HG02798 (cell line): ENCODE data around the gene CPVL.

Experiments
- ATAC-seq: cut with Tn5 transposase; IDR thresholded peaks from one replicate; pipeline ENCODE4 v1.9.1; 2021; ENCODE audit warnings: mild to moderate bottlenecking; ENCODE audit not compliant: unreplicated experiment, poor library complexity

The CPVL gene

GRCh38 chr7:28986028-28986764 lies 160.1 kb downstream of the CPVL start:
- no peak for ATAC-seq

- ATAC-seq = no peak
Measured at GRCh38 chr7:28984631-28985030, 161.7 kb downstream of the CPVL start.

GRCh38 chr7:28984217-28984616 lies 162.1 kb downstream of the CPVL start:
- no peak for ATAC-seq

DNA sequence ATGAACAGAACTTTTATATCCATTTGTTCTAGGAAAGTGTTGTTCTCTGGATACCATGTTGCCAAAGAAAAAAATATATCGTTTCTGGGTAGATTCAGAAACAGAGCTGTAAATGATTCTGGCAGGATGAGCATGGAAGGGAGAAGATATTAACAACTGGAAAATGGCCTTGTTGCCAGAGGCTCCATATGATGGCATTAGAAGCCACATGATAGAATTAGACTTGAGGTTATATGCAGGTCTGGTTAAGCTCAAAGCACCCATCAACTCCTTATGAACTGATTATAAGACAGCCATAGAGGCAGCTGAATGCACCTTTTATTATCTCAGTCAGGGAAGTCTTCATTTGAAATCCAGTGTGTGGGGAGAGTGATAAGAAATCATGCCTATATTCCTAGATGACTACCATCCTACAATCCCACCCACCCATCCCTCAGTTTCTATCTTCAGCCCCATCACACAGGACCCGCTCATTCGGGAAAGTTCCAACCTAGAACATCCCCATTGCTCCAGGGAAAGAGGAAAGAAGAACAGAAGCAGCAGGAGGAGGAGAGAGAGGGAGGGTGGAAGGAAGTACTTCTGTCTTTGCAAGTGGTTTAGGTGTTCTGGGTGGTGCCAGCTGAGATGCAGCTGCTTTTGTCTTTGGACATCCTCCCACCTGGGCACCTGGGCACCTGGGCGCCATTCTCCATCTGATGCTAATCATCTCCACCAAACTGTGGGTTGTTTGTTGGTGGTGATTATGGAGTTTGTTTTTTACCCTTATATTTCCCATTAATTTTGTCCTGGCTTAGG lies 162.7 kb downstream of the CPVL start:
- no peak for ATAC-seq

- no peak for ATAC-seq
Measured at GRCh38 chr7:28981161-28981465, 165.2 kb downstream of the CPVL start.

GRCh38 chr7:28980451-28981160 lies 165.7 kb downstream of the CPVL start:
- ATAC-seq = no peak

DNA sequence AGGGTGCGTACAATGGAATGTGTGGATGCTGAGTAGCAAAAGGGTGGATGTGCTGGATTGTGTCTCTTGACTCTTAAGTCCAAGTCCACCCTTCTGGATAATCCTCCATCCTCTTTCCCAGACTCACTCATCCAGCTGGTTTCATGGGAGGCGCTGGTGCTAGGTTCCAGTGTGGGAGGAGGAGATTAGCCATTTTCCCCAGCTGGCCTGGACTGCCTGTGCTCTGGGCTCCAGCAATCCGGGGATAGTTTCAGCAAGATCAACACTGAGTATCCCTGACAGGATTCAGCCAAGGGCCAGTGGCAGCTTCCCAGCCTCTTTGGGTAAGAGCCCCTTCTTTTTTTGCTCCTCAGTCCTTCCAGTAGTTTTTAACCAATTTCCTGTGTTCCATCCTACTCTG lies 166.6 kb downstream of the CPVL start:
- no peak for ATAC-seq

- no peak for ATAC-seq
Measured at GRCh38 chr7:28977881-28978280, 168.5 kb downstream of the CPVL start.

DNA sequence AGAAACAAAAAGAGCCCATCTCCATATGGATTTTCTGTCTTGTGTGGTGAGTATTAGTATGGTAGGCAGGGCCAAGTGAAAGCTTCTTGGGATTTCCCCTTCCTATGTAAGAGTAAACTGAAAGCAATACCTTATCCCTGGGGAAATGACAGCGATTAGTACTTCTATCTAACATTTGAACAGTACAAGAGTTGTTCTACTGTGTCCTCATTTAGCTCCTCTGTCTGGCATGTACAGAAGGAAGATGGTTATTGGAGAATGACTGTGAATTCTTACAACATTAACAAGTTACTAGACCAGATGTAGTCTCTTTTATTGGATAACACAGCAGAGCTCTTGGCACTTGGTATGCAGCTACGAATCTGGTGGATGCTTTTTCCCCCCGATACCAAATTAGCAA lies 170.3 kb downstream of the CPVL start:
- no peak for ATAC-seq

DNA sequence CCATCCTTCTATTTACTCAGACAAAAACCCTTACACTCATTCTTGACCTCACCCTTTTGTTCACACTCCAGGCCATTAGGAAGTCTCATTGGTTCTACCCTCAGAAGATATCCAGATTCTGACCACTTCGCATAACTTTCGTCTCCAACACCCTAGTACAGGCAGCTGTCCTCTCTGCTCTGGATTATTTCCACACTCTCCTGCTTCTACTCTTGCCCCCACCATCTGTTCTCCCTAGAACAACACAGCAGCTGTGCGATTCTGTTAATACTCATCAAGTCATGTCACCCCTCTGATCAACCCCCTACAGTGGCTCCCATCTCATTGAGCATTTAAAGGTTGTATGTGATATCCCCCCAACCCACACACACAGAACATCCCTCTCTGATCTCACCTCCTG lies 172.7 kb downstream of the CPVL start:
- no peak for ATAC-seq

- ATAC-seq = no peak
Measured at GRCh38 chr7:28964056-28964455, 182.3 kb downstream of the CPVL start.

DNA sequence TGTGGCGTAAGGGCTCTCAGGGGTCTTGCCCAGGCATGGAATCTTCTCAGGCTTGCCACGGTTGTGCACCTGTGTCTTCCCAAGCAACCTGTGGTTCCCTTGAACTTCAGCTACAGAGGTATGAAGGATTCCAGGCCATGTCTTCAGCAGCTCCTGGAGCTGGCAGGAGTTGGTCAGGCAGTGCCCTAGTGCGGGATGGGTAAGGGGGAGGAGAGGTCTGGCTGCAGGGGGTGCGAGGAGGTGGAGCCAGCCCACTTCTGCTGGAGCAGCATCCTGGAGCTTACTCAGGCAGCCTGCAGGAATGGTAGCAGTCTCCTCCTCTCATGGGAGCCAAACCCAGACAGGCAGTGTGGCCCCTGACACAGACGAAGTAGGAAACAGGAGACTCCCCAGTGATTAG lies 184.4 kb downstream of the CPVL start:
- ATAC-seq = no peak

DNA sequence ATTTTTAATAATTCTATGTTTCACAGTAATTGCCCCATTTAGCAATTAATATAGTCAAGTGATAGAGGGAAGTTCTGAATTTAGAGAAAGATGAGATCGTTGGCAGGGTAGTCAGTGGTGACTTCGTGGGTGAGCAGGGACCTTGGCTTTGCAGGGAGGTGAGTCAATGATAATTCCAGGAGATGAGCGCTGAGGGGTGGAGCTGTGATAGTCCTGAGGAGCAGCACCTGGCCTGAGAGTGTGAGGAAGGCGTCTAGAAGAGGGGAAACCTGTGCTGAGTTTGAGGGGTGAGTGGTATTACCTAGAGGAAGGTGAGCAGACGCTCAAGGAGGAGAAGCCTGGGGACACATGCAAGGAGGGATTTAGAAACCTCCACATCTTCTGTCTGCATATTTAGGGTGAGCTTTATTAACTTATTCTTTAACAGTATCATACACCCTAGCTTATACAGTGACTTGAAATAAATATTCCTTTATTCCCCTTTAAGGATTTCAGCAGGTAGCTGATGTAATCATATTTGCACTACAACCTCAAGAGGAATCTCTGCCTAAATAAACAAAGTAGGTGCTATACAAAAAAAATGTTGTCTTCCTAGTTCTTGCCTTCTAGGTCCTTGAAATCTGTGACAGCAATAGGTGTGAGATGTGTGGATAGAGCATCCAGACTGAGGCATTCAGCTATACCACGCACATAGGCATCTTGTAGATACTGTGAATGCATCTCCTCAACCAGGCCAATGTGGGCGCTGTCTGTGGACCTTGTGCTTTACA lies 186.1 kb downstream of the CPVL start:
- no peak for ATAC-seq

DNA sequence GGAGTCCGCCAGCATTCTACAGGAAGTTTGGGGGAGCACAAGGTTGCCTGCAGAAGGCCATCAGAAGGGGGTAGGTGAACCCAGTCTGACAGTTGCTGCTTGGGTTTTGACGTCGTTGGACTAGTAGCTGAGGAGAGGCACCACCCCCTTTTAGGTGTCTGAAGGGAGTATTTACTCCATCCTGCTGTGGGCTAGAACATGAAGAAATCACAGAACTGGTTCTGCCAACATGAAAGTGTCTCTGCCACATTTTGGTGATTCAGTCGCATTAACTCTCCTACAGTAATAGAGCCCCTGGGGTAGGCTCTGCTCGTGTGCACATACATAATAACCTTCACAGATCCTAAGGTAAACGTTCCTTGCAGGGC lies 187.4 kb downstream of the CPVL start:
- ATAC-seq = no peak

DNA sequence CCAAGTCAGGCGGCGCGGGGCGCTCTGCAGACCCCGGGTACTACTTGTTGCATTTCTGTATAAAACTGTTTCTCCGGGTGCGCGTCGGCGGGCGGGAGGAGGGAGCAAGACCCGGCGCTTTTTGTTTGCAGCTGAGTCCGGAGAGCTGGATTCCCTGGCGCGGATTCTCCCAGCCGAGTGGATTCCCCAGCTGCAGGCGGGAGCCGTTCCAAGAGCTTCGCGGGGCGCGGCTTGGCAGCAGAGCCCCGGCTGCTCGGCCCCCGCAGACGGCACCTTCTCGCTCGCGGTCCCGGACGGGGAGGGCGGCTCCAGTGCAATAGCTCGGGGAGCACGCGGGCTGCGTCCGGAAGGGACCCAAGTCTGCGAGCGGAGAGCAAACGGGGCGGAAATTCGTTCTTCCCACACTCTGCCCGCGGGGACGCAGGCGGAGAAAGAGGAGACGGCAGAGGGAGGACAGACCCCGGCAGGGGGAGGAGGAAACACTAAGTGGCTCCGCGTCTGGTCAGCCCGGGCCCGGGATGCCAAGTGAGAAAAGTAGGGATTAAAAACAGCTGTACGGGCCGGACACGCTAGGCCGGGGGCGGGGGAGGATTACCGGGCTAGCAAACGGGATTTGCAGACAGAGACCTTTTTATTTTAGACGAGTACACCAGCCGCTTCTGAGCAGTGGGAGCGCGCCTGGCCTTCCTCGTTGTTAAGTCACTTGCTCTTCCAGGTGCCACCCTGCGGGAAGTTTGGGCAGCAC lies 187.9 kb downstream of the CPVL start, which contains the start of gene TRIL:
Gene TRIL, minus strand, starts transcription at position 96 of the 745 bp plus-strand sequence. CDS start 284 bp downstream, outside the sequence.
- no peak for ATAC-seq

GRCh38 chr7:28957751-28958234 lies 188.5 kb downstream of the CPVL start:
- no peak for ATAC-seq

DNA sequence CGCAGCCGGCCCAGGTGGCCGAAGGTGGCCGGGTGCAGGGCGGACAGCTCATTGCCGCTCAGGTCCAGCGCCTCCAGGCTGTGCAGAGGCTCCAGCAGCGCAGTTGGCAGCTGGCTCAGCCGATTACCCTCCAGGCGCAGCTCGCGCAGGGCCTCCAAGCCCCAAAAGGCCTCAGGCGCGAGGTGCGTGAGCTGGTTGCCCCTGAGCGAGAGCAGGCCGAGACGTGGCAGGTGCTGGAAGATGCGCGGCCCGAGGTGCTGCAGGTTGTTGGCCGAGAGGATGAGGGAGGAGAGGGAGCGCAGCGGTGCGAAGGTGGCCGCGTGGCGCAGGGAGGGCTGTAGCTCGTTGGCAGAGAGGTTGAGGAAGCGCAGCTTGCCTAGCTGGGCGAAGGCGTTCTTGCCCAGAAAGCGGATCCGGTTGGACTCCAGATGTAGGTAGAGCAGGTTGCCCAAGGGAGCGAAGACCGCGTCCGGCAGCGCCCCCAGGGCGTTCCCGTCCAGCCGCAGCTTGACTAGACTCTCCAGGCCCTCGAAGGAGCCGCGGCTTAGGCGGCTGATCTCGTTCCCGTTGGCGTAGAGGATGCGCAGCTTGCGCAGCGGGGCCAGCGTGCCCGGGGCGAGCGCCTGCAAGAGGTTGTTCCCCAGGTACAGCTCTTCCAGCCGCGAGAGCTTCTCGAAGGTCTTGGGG lies 189.1 kb downstream of the CPVL start:
- no peak for ATAC-seq

DNA sequence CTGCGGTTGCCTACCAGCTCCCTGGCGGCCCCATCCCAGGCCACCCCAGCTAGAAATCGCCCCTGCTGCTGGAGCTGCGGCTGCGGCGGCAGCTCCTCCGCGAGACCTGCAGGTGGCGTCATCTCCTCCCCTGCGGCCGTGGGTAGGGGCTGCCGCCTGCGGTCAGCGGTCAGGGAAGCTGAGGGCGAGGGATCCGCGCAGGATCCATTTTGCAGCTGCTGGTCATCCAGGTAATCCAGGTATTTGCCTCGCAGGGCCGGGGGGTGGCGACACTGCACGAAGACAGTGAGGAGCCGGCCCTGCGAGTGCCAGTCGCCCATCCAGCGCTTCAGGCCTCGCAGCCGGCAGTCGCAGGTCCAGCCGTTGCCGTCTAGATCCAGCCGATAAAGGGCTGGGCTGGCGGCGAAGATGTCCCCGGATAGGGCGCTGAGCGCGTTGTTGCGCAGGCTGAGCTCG lies 189.7 kb downstream of the CPVL start:
- ATAC-seq = no peak
